Thoracic aorta (tissue), 2 donors: ENCODE measurements around the gene FHIT. TPM values are rescaled to one million over a fixed set of nuclear protein-coding genes. Genes with fewer than 3 reads are reported as not detected.

Source experiments
- ATAC-seq: fragments of 150-250 bp; one replicate; pipeline ENCODE4 v1.8.0; 2017; ENCODE audit warnings: low read depth; ENCODE audit not compliant: insufficient number of reproducible peaks, low FRiP score
- DNase-seq: peaks from one replicate; pipeline ENCODE4 v3.0.0-alpha.2; 2020; ENCODE audit warnings: low spot score
- H3K27ac ChIP-seq, 2 donors: fragments of 200-600 bp; sonication (generic); 1 replicate in 1 of 2; 2 replicates in 1 of 2; pipeline ENCODE4 v1.5.1; 2016; ENCODE audit warnings: mild to moderate bottlenecking in 2 of 2, moderate library complexity in 2 of 2
- H3K27me3 ChIP-seq: fragments of 200-600 bp; sonication (generic); replicated peaks from 2 replicates; pipeline ENCODE4 v1.6.0; 2016; ENCODE audit warnings: mild to moderate bottlenecking; ENCODE audit not compliant: insufficient read depth
- H3K36me3 ChIP-seq: fragments of 200-600 bp; sonication (generic); one replicate; pipeline ENCODE4 v1.5.1; 2016
- H3K4me1 ChIP-seq, 2 donors: fragments of 200-600 bp; sonication (generic); 1 replicate in 1 of 2; 2 replicates in 1 of 2; pipeline versions ENCODE4 v1.5.1 to v1.6.0; 2016; ENCODE audit warnings: low read depth in 2 of 2, mild to moderate bottlenecking in 1 of 2; ENCODE audit not compliant: control insufficient read depth in 1 of 2
- H3K4me3 ChIP-seq: fragments of 200-600 bp; sonication (generic); 2 replicates; pipeline ENCODE4 v1.5.1; 2016; ENCODE audit warnings: mild to moderate bottlenecking
- H3K9me3 ChIP-seq: fragments of 200-600 bp; sonication (generic); 2 replicates; pipeline ENCODE4 v1.5.1; 2016
- CTCF ChIP-seq: fragments of 200-600 bp; sonication (generic); IDR thresholded peaks from one replicate; pipeline ENCODE4 v1.5.1; 2019; ENCODE audit warnings: antibody characterized with exemption
- total RNA-seq, 2 donors: library from RNA; depleted of rRNA; stranded (reverse); fragments of >200 nt; gene quantifications; one replicate each; pipeline versions ENCODE4 v1.1.0 to v1.2.3, GENCODE V29; 2016

The FHIT gene
- total RNA-seq, 2 donors from 2014 or later: 2.0 to 2.3 TPM

DNA sequence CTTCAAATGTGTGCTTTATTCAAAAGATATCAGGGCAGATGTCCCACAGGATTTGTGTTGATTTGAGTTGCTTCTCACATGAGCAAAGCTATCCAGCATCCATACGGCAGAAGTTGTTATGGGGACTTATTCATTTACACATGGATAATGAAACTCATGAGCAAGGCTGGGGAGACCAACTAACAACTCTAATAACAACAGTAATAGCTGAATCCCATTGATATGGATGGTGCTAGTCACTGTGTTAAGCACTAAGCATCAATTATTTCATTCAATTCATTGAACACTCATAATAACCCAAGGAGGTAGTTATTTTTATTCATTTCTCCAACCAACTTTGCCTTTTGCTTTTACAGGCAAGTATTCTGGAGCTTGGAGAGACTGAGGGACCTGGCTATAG lies 1107.2 kb downstream of the FHIT start:
- Histone ChIP-seq H3K27me3 (no peaks in the 10 kb centered on the region), H3K4me3 (no peak overlapping the region), H3K36me3 (no peaks in the 10 kb centered on the region), H3K4me1 (peaks cover 5% of the 10 kb centered on the region in 2 donors), H3K9me3 (no peaks in the 10 kb centered on the region), H3K27ac (no peak overlapping the region)
- ATAC-seq (no peak), DNase-seq (no peak)
- TF ChIP-seq CTCF: no peak

GRCh38 chr3:60142009-60142408 lies 1109.2 kb downstream of the FHIT start:
- Histone ChIP-seq H3K9me3 (no peaks in the 10 kb centered on the region), H3K4me3 (no peak overlapping the region), H3K27me3 (no peaks in the 10 kb centered on the region), H3K36me3 (no peaks in the 10 kb centered on the region), H3K27ac (no peak overlapping the region), H3K4me1 (peaks cover 5% of the 10 kb centered on the region in 2 donors)
- no peak for TF ChIP-seq CTCF
- DNase-seq (no peak), ATAC-seq (no peak)

DNA sequence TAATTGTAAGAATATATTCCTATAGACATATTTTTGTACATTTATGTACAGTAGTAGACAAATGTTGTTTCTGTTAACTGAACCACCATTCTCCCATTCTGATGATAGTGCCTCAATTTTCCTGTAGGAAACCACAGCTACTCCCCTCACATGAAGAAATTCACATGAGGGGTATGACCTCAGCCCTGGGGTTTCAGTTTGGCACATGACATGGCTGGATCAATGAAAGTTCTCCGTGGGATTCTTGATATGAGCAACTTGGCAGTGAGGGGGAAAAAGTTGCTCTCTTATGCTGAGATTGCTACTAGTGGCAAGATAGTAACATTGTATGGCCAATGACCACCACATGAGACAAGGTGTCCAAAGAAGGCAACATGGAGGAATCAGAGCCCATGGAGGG lies 1111.1 kb downstream of the FHIT start:
- Histone ChIP-seq H3K27me3 (no peaks in the 10 kb centered on the region), H3K36me3 (no peaks in the 10 kb centered on the region), H3K4me1 (peaks cover 5% of the 10 kb centered on the region in 2 donors), H3K4me3 (no peak overlapping the region), H3K27ac (no peak overlapping the region), H3K9me3 (no peaks in the 10 kb centered on the region)
- TF ChIP-seq CTCF: no peak
- no peak for DNase-seq
- ATAC-seq: no peak

- ATAC-seq (no peak), DNase-seq (no peak)
- H3K4me1 ChIP-seq: peaks cover 11 to 14% of the 10 kb centered on the region in 2 donors
- no peaks in the 10 kb centered on the region for H3K9me3 ChIP-seq
- no peak for TF ChIP-seq CTCF
- H3K36me3 ChIP-seq: no peaks in the 10 kb centered on the region
- H3K27me3 ChIP-seq: no peaks in the 10 kb centered on the region
- H3K4me3 ChIP-seq: no peak overlapping the region
- no peak overlapping the region for H3K27ac ChIP-seq
Measured at GRCh38 chr3:60136601-60137000, 1114.7 kb downstream of the FHIT start.

- H3K9me3 ChIP-seq: no peaks in the 10 kb centered on the region
- no peaks in the 10 kb centered on the region for H3K27me3 ChIP-seq
- H3K36me3 ChIP-seq: no peaks in the 10 kb centered on the region
- no peak for TF ChIP-seq CTCF
- DNase-seq (no peak), ATAC-seq (no peak)
- peaks cover 11 to 14% of the 10 kb centered on the region in 2 donors for H3K4me1 ChIP-seq
- H3K27ac ChIP-seq: no peak overlapping the region
- no peak overlapping the region for H3K4me3 ChIP-seq
Measured at GRCh38 chr3:60135474-60135873, 1115.8 kb downstream of the FHIT start.
